Measurements from ENCODE around the gene ERRFI1.

The ERRFI1 gene, protein sequence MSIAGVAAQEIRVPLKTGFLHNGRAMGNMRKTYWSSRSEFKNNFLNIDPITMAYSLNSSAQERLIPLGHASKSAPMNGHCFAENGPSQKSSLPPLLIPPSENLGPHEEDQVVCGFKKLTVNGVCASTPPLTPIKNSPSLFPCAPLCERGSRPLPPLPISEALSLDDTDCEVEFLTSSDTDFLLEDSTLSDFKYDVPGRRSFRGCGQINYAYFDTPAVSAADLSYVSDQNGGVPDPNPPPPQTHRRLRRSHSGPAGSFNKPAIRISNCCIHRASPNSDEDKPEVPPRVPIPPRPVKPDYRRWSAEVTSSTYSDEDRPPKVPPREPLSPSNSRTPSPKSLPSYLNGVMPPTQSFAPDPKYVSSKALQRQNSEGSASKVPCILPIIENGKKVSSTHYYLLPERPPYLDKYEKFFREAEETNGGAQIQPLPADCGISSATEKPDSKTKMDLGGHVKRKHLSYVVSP

DNA sequence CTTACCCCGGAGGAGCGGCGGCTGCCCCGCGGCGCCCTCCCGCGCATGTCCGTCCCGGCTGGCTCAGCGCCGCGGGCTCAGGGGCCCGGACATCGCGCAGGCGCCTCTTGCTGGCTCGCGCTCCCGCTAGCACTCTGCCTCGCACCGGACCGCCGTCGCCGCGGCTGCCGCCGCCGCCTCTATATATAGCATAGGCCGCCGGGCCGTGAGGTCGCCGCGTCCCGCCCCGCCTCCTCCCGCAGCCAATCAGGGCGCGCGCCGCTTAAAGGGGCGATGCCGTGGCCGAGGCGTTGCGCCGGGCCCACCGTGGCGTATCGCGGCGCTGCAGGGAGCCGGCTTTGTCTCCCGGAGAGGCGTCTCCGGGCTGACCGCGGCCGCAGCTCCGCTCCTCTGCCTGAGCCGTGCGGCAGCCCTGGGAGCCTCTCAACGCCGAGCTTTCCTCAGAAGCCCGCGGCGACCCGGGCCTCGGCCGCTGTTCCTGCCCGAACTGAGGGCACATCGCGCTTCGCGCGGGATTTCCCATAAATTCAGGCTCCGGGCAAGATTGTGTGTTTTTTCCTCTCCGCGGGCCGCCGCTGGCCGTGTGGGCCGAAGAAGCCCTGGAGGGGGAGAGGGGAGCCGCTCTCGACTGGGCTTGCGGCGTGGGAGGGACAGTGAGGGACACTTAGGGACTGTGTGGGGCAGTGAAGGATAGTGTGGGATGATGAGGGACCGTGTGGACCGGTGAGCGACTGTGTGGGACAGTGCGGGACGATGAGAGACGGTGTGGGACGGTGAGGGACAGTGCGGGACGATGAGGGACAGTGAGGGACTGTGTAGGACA is at the start of gene ERRFI1:
ERRFI1 (minus strand) TSS at position 157 of the 823 bp plus-strand sequence. CDS start 10,690 bp downstream, outside the sequence.
- H3K9me3 ChIP-seq (ENCODE audit: insufficient read depth, low read length, severe bottlenecking): no peaks in the 10 kb centered on the region
- TF ChIP-seq, protein P1, sequence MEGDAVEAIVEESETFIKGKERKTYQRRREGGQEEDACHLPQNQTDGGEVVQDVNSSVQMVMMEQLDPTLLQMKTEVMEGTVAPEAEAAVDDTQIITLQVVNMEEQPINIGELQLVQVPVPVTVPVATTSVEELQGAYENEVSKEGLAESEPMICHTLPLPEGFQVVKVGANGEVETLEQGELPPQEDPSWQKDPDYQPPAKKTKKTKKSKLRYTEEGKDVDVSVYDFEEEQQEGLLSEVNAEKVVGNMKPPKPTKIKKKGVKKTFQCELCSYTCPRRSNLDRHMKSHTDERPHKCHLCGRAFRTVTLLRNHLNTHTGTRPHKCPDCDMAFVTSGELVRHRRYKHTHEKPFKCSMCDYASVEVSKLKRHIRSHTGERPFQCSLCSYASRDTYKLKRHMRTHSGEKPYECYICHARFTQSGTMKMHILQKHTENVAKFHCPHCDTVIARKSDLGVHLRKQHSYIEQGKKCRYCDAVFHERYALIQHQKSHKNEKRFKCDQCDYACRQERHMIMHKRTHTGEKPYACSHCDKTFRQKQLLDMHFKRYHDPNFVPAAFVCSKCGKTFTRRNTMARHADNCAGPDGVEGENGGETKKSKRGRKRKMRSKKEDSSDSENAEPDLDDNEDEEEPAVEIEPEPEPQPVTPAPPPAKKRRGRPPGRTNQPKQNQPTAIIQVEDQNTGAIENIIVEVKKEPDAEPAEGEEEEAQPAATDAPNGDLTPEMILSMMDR (IDR thresholded peaks at IDR 0.05; ENCODE audit: borderline replicate concordance, extremely low read depth, low read length, poor library complexity, severe bottlenecking): no peak
- TF ChIP-seq EZH2 (IDR thresholded peaks at IDR 0.05; ENCODE audit: borderline replicate concordance, low read depth, low read length, severe bottlenecking): no peak
- ATAC-seq (ENCODE audit: insufficient read depth, low read depth) (no peak), DNase-seq (no peak)
- H4K20me1 ChIP-seq (ENCODE audit: insufficient read depth, low read length): no peaks in the 10 kb centered on the region
- no peaks in the 10 kb centered on the region for H3K4me1 ChIP-seq (ENCODE audit: insufficient read depth, low read length)
- H2AFZ ChIP-seq (ENCODE audit: low read depth, low read length): no peak within 1 kb of the TSS
- H3K9ac ChIP-seq (ENCODE audit: low read depth, low read length): no peak within 1 kb of the TSS
- no peaks in the 10 kb centered on the region for H3K36me3 ChIP-seq (ENCODE audit: insufficient read depth, low read length)
- H3K27me3 ChIP-seq (ENCODE audit: insufficient read depth, low read length, poor library complexity): peaks cover 11% of the 10 kb centered on the region
- no peak within 1 kb of the TSS for H3K4me2 ChIP-seq (ENCODE audit: insufficient read depth, low read length)
- H3K27ac ChIP-seq (ENCODE audit: low read length): no peak within 1 kb of the TSS
- H3K79me2 ChIP-seq (ENCODE audit: insufficient read depth, low read length): no peaks in the 10 kb centered on the region
- H3K4me3 ChIP-seq (ENCODE audit: low read depth in 1 of 2, low read length in 2 of 2): no peak within 1 kb of the TSS

DNA sequence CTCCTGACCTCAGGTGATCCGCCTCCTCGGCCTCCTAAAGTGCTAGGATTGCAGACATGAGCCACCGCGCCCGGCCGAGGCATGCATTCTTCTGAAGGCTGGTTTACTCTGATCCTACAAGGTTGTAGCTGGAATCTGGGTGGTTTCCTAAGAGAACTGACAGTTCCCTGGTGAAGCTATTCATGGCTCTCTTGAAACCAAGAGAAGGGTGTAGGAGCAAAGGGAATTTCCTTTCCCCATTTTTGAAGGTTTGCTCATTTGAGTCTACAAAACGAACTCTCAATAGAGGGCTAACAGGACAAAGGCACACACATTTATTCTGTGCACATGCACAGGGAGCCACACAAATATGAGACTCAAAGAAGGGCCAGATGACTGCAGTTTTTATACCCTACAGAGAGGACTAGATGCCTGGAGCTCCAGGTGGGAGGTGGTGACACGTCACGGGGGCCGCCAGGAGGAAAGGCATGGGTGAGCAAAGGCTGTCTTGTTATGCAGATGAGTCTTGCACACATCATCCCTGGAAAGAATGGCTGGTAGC is 49.5 kb upstream of the ERRFI1 start:
- ATAC-seq (ENCODE audit: insufficient read depth, low read depth) (no peak), DNase-seq (no peak)
- Histone ChIP-seq H3K4me1 (ENCODE audit: insufficient read depth, low read length) (no peaks in the 10 kb centered on the region), H2AFZ (ENCODE audit: low read depth, low read length) (no peak overlapping the region), H3K27ac (ENCODE audit: low read length) (no peak overlapping the region), H3K79me2 (ENCODE audit: insufficient read depth, low read length) (no peaks in the 10 kb centered on the region), H3K4me3 (ENCODE audit: low read depth in 1 of 2, low read length in 2 of 2) (no peak overlapping the region), H4K20me1 (ENCODE audit: insufficient read depth, low read length) (no peaks in the 10 kb centered on the region), H3K36me3 (ENCODE audit: insufficient read depth, low read length) (no peaks in the 10 kb centered on the region), H3K9ac (ENCODE audit: low read depth, low read length) (no peak overlapping the region), H3K9me3 (ENCODE audit: insufficient read depth, low read length, severe bottlenecking) (no peaks in the 10 kb centered on the region), H3K4me2 (ENCODE audit: insufficient read depth, low read length) (no peak overlapping the region), H3K27me3 (ENCODE audit: insufficient read depth, low read length, poor library complexity) (peaks cover 2% of the 10 kb centered on the region)
- TF ChIP-seq, protein P1 (IDR thresholded peaks at IDR 0.05; ENCODE audit: borderline replicate concordance, extremely low read depth, low read length, poor library complexity, severe bottlenecking): no peak
- TF ChIP-seq EZH2 (IDR thresholded peaks at IDR 0.05; ENCODE audit: borderline replicate concordance, low read depth, low read length, severe bottlenecking): no peak

DNA sequence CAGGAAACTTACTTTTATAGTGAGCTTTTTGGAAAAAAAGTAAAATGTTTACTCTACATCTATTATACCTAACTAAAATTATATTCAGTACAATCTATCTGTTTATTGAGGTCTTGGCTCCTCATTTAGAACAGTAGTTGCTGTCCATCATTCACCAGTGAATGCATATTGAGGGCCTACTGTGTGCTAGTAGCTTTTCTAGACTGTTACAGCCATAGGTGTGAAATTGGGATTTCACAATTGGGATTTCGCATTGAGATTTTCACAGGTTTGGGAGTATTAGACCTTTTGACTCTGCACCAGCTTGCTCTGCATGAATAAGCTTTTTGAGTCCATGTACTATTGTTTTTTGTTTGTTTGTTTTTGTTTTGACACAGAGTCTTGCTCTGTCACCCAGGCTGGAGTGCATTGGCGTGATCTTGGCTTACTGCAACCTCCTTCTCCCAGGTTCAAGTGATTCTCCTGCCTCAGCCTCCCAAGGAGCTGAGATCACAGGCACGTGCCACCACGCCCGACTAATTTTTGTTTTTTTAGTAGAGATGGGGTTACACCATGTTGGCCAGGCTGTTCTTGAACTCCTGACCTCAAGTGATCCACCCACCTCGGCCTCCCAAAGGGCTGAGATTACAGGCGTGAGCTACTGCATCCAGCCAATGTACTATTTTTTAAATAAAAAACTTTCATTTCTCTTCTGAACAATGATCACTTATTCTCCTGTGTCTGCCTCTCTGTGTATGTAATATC is 47.2 kb upstream of the ERRFI1 start:
- H3K79me2 ChIP-seq (ENCODE audit: insufficient read depth, low read length): no peaks in the 10 kb centered on the region
- no peak for DNase-seq
- TF ChIP-seq EZH2 (IDR thresholded peaks at IDR 0.05; ENCODE audit: borderline replicate concordance, low read depth, low read length, severe bottlenecking): no peak
- TF ChIP-seq, protein P1 (IDR thresholded peaks at IDR 0.05; ENCODE audit: borderline replicate concordance, extremely low read depth, low read length, poor library complexity, severe bottlenecking): no peak
- no peak overlapping the region for H3K9ac ChIP-seq (ENCODE audit: low read depth, low read length)
- no peak overlapping the region for H3K4me3 ChIP-seq (ENCODE audit: low read depth in 1 of 2, low read length in 2 of 2)
- H3K4me1 ChIP-seq (ENCODE audit: insufficient read depth, low read length): no peaks in the 10 kb centered on the region
- H3K4me2 ChIP-seq (ENCODE audit: insufficient read depth, low read length): no peak overlapping the region
- H3K27me3 ChIP-seq (ENCODE audit: insufficient read depth, low read length, poor library complexity): no peaks in the 10 kb centered on the region
- no peak for ATAC-seq (ENCODE audit: insufficient read depth, low read depth)
- H4K20me1 ChIP-seq (ENCODE audit: insufficient read depth, low read length): no peaks in the 10 kb centered on the region
- H3K9me3 ChIP-seq (ENCODE audit: insufficient read depth, low read length, severe bottlenecking): no peaks in the 10 kb centered on the region
- no peaks in the 10 kb centered on the region for H3K36me3 ChIP-seq (ENCODE audit: insufficient read depth, low read length)
- H3K27ac ChIP-seq (ENCODE audit: low read length): no peak overlapping the region
- no peak overlapping the region for H2AFZ ChIP-seq (ENCODE audit: low read depth, low read length)

Data from DND-41 (cell line).